ENCODE results near the gene AGBL1. TPM values are rescaled to one million over a fixed set of nuclear protein-coding genes. Genes with fewer than 3 reads are reported as not detected.

Gene AGBL1
- total RNA-seq, 4 donors from 2014 or later: 0.40 TPM; not detected in 3

- no peaks in the 10 kb centered on the region for H3K36me3 ChIP-seq
- no peak overlapping the region for H3K4me3 ChIP-seq
- no peak overlapping the region for H3K27ac ChIP-seq
- H3K9me3 ChIP-seq: no peaks in the 10 kb centered on the region
- no peak for TF ChIP-seq CTCF (IDR thresholded peaks at IDR 0.05)
- TF ChIP-seq POLR2A (IDR thresholded peaks at IDR 0.05): no peak
- H3K4me1 ChIP-seq: no peaks in the 10 kb centered on the region
- no peaks in the 10 kb centered on the region for H3K27me3 ChIP-seq
- no peak for DNase-seq
Measured at GRCh38 chr15:86846036-86846435, 766.4 kb downstream of the AGBL1 start.

GRCh38 chr15:86849136-86849535, 769.5 kb downstream of the AGBL1 start:
- DNase-seq: no peak
- H3K27me3 ChIP-seq: no peaks in the 10 kb centered on the region
- TF ChIP-seq CTCF (IDR thresholded peaks at IDR 0.05) (no peak), POLR2A (IDR thresholded peaks at IDR 0.05) (no peak)

GRCh38 chr15:86849558-86850285, 770.1 kb downstream of the AGBL1 start:
- DNase-seq: no peak
- H3K9me3 ChIP-seq: no peaks in the 10 kb centered on the region
- TF ChIP-seq POLR2A (IDR thresholded peaks at IDR 0.05): no peak
- no peak for TF ChIP-seq CTCF (IDR thresholded peaks at IDR 0.05)
- no peaks in the 10 kb centered on the region for H3K4me1 ChIP-seq
- no peaks in the 10 kb centered on the region for H3K36me3 ChIP-seq
- no peaks in the 10 kb centered on the region for H3K27me3 ChIP-seq
- no peak overlapping the region for H3K4me3 ChIP-seq
- no peak overlapping the region for H3K27ac ChIP-seq

More at GRCh38 chr15:86849136-86849535, 769.5 kb downstream of the AGBL1 start:
- Histone ChIP-seq H3K9me3 (no peaks in the 10 kb centered on the region), H3K27ac (no peak overlapping the region), H3K36me3 (no peaks in the 10 kb centered on the region), H3K4me3 (no peak overlapping the region), H3K4me1 (no peaks in the 10 kb centered on the region)

- H3K27ac ChIP-seq: no peak overlapping the region
- H3K27me3 ChIP-seq: no peaks in the 10 kb centered on the region
- H3K4me3 ChIP-seq: no peak overlapping the region
- no peaks in the 10 kb centered on the region for H3K36me3 ChIP-seq
- H3K9me3 ChIP-seq: no peaks in the 10 kb centered on the region
- no peaks in the 10 kb centered on the region for H3K4me1 ChIP-seq
- TF ChIP-seq POLR2A (IDR thresholded peaks at IDR 0.05): no peak
- no peak for TF ChIP-seq CTCF (IDR thresholded peaks at IDR 0.05)
- no peak for DNase-seq
Measured at GRCh38 chr15:86850939-86851338, 771.3 kb downstream of the AGBL1 start.

- Histone ChIP-seq H3K27me3 (no peaks in the 10 kb centered on the region), H3K36me3 (no peaks in the 10 kb centered on the region), H3K4me1 (no peaks in the 10 kb centered on the region), H3K27ac (no peak overlapping the region), H3K4me3 (no peak overlapping the region), H3K9me3 (no peaks in the 10 kb centered on the region)
- TF ChIP-seq POLR2A (IDR thresholded peaks at IDR 0.05): no peak
- no peak for TF ChIP-seq CTCF (IDR thresholded peaks at IDR 0.05)
- DNase-seq: no peak
Measured at GRCh38 chr15:86852741-86853140, 773.1 kb downstream of the AGBL1 start.

All from Peyer's patch (tissue), 4 donors.